Endodermal cell (in vitro differentiated cells): ENCODE results near the gene POLR1D. TPM values are rescaled to one million over a fixed set of nuclear protein-coding genes. Genes with fewer than 3 reads are reported as not detected.
A peak's percentile ranks its signal among the peaks of the same experiment; 100 is the strongest.

Experiments used
- DNase-seq: peaks from one replicate; pipeline ENCODE4 v3.0.0-alpha.2; 2017
- H3K27ac ChIP-seq: 2 replicates; pipeline ENCODE4 v1.5.1; 2013; ENCODE audit warnings: mild to moderate bottlenecking, low read depth, low read length, moderate library complexity
- H3K27me3 ChIP-seq: 2 replicates; pipeline ENCODE4 v1.6.1; 2013; ENCODE audit warnings: mild to moderate bottlenecking, low read length, moderate library complexity; ENCODE audit not compliant: insufficient read depth, control insufficient read depth, poor library complexity, severe bottlenecking
- H3K36me3 ChIP-seq: 2 replicates; pipeline ENCODE4 v1.7.0; 2013; ENCODE audit warnings: mild to moderate bottlenecking, low read length, moderate library complexity; ENCODE audit not compliant: control insufficient read depth, insufficient read depth
- H3K4me1 ChIP-seq: one replicate; pipeline ENCODE4 v1.7.0; 2013; ENCODE audit warnings: low read length; ENCODE audit not compliant: control insufficient read depth, insufficient read depth
- H3K4me3 ChIP-seq: 2 replicates; pipeline ENCODE4 v1.5.1; 2013; ENCODE audit warnings: mild to moderate bottlenecking, low read length, moderate library complexity
- H3K9ac ChIP-seq: 2 replicates; pipeline ENCODE4 v1.6.1; 2013; ENCODE audit warnings: mild to moderate bottlenecking, low read length, moderate library complexity; ENCODE audit not compliant: poor library complexity, severe bottlenecking; ENCODE audit errors: extremely low read depth
- H3K9me3 ChIP-seq: 2 replicates; pipeline ENCODE4 v1.6.1; 2013; ENCODE audit warnings: mild to moderate bottlenecking, low read length, moderate library complexity; ENCODE audit not compliant: control insufficient read depth
- H3K27ac Mint-ChIP-seq: 2 replicates; pipeline ENCODE4 v1.8.0; 2020; ENCODE audit warnings: mixed read lengths
- H3K27me3 Mint-ChIP-seq: 2 replicates; pipeline ENCODE4 v1.8.0; 2021; ENCODE audit warnings: mild to moderate bottlenecking, mixed read lengths; ENCODE audit not compliant: insufficient read depth
- H3K36me3 Mint-ChIP-seq: 2 replicates; pipeline ENCODE4 v1.8.0; 2020; ENCODE audit warnings: low read depth, mixed read lengths
- H3K4me1 Mint-ChIP-seq: 2 replicates; pipeline ENCODE4 v1.8.0; 2020; ENCODE audit warnings: mixed read lengths
- H3K4me3 Mint-ChIP-seq: 2 replicates; pipeline ENCODE4 v1.8.0; 2020; ENCODE audit warnings: mild to moderate bottlenecking, moderate library complexity, mixed read lengths
- H3K9me3 Mint-ChIP-seq: 2 replicates; pipeline ENCODE4 v1.8.0; 2020; ENCODE audit warnings: mild to moderate bottlenecking, mixed read lengths
- WGBS, 2 experiments: methylation state at CpG; one replicate each; pipeline versions ENCODE4 v1.1.5 to v1.1.7; 2013; ENCODE audit warnings: missing lambda C conversion rate in 2 of 2, mixed read lengths in 1 of 2; ENCODE audit not compliant: insufficient coverage in 1 of 2, insufficient read length in 1 of 2; 5-methylcytosine and 5-hydroxymethylcytosine counted together
- long read RNA-seq, 4 experiments: library from polyadenylated mRNA in 2 of 4; library from RNA in 1 of 4; library from capped mRNA in 1 of 4; stranded (forward) in 3 of 4; unstranded in 1 of 4; transcript quantifications; one replicate each; pipeline ENCODE4 v2.0.0, GENCODE V29; 2020 to 2021; ENCODE audit warnings: inconsistent platforms in 1 of 4
- polyA plus RNA-seq, 2 experiments: library from polyadenylated mRNA; stranded (reverse); fragments of 50-300 nt; gene quantifications; one replicate each; pipeline ENCODE4 v1.2.3, GENCODE V29; 2013
- total RNA-seq, 2 donors: library from RNA; stranded (reverse); fragmentation: NEBNext Ultra II Directional in 1 of 2; extraction: Animal tissue kit (Norgen Biotek cat#: 25700) in 1 of 2; gene quantifications; 2 replicates in 1 of 2; 3 replicates in 1 of 2; pipeline ENCODE4 v1.2.1, GENCODE V29; 2021
- TF ChIP-seq, protein P1 (sequence below): fragments of 200-600 bp; sonication (generic); conservative IDR thresholded peaks from 2 replicates; pipeline ENCODE4 v1.5.0; 2021; ENCODE audit warnings: antibody characterized with exemption, mild to moderate bottlenecking

POLR1D gene, protein sequence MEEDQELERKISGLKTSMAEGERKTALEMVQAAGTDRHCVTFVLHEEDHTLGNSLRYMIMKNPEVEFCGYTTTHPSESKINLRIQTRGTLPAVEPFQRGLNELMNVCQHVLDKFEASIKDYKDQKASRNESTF
- total RNA-seq: 100 to 1,000 TPM; 135 to 136 TPM
- polyA plus RNA-seq (2013, experiment 1 of 2): 164 TPM
- 145 TPM for polyA plus RNA-seq (2013, experiment 2 of 2)
- long read RNA-seq, experiment 1, transcript POLR1D-211 (1 exons, 1,634 nt): minor isoform, 12 of 75 reads
- long read RNA-seq, experiment 1, transcript POLR1D-201 (2 exons, 1,166 nt): major isoform, 23 of 75 reads
- long read RNA-seq, experiment 1, transcript POLR1D-203 (3 exons, 2,036 nt): major isoform, 23 of 75 reads
- long read RNA-seq, experiment 1, partial matches to known transcripts: 2 of 75 reads
- long read RNA-seq, experiment 1, other reads (novel, unspliced or antisense): 13 of 75 reads
- long read RNA-seq, experiment 2, transcript POLR1D-203 (3 exons, 2,036 nt): major isoform, 35 of 71 reads
- long read RNA-seq, experiment 2, transcript POLR1D-201 (2 exons, 1,166 nt): minor isoform, 9 of 71 reads
- long read RNA-seq, experiment 2, partial matches to known transcripts: 0 of 71 reads
- long read RNA-seq, experiment 2, other reads (novel, unspliced or antisense): 17 of 71 reads
- long read RNA-seq, experiment 3, transcript POLR1D-201 (2 exons, 1,166 nt): minor isoform, 26 of 125 reads
- long read RNA-seq, experiment 3, transcript POLR1D-203 (3 exons, 2,036 nt): major isoform, 89 of 125 reads
- long read RNA-seq, experiment 3, partial matches to known transcripts: 0 of 125 reads
- long read RNA-seq, experiment 3, other reads (novel, unspliced or antisense): 4 of 125 reads
- long read RNA-seq, experiment 4, transcript POLR1D-203 (3 exons, 2,036 nt): major isoform, 49 of 59 reads
- long read RNA-seq, experiment 4, partial matches to known transcripts: 5 of 59 reads
- long read RNA-seq, experiment 4, other reads (novel, unspliced or antisense): 1 of 59 reads

GRCh38 chr13:27621366-27622101, at the start of gene POLR1D:
TSS of gene POLR1D (plus strand) at chr13:27621892. CDS start at chr13:27621984, 92 bp downstream.
- WGBS, 2 experiments: 0% methylated on average over 25 to 71 of the region's 71 CpGs
- no peaks in the 10 kb centered on the region for H3K9me3 ChIP-seq
- H3K36me3 ChIP-seq: peaks cover 22% of the 10 kb centered on the region
- Mint-ChIP-seq H3K27me3 (no peaks in the 10 kb centered on the region), H3K9me3 (no peaks in the 10 kb centered on the region), H3K4me3 (peak within 1 kb of the TSS; percentile 85), H3K27ac (peak within 1 kb of the TSS; percentile 98), H3K36me3 (peaks cover 24% of the 10 kb centered on the region), H3K4me1 (peaks cover 51% of the 10 kb centered on the region)
- no peaks in the 10 kb centered on the region for H3K27me3 ChIP-seq
- H3K4me3 ChIP-seq: peak within 1 kb of the TSS; percentile 90
- peaks cover 17% of the 10 kb centered on the region for H3K4me1 ChIP-seq
- TF ChIP-seq, protein P1, sequence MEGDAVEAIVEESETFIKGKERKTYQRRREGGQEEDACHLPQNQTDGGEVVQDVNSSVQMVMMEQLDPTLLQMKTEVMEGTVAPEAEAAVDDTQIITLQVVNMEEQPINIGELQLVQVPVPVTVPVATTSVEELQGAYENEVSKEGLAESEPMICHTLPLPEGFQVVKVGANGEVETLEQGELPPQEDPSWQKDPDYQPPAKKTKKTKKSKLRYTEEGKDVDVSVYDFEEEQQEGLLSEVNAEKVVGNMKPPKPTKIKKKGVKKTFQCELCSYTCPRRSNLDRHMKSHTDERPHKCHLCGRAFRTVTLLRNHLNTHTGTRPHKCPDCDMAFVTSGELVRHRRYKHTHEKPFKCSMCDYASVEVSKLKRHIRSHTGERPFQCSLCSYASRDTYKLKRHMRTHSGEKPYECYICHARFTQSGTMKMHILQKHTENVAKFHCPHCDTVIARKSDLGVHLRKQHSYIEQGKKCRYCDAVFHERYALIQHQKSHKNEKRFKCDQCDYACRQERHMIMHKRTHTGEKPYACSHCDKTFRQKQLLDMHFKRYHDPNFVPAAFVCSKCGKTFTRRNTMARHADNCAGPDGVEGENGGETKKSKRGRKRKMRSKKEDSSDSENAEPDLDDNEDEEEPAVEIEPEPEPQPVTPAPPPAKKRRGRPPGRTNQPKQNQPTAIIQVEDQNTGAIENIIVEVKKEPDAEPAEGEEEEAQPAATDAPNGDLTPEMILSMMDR: no peak
- H3K27ac ChIP-seq: peak within 1 kb of the TSS; percentile 79
- H3K9ac ChIP-seq: peak within 1 kb of the TSS; percentile 85
- peak; percentile 93 for DNase-seq

GRCh38 chr13:27572234-27572901, 49.3 kb upstream of the POLR1D start:
- no peaks in the 10 kb centered on the region for H3K27me3 ChIP-seq
- peaks cover 20% of the 10 kb centered on the region for H3K36me3 Mint-ChIP-seq
- no peak overlapping the region for H3K27ac Mint-ChIP-seq
- H3K9ac ChIP-seq: no peak overlapping the region
- H3K36me3 ChIP-seq: peaks cover 17% of the 10 kb centered on the region
- H3K27me3 Mint-ChIP-seq: no peaks in the 10 kb centered on the region
- no peak for DNase-seq
- H3K9me3 Mint-ChIP-seq: no peaks in the 10 kb centered on the region
- H3K4me1 ChIP-seq: no peaks in the 10 kb centered on the region
- peaks cover 9% of the 10 kb centered on the region for H3K4me1 Mint-ChIP-seq
- no peak overlapping the region for H3K27ac ChIP-seq
- no peak overlapping the region for H3K4me3 Mint-ChIP-seq
- TF ChIP-seq, protein P1: no peak
- H3K9me3 ChIP-seq: peaks cover 7% of the 10 kb centered on the region
- H3K4me3 ChIP-seq: no peak overlapping the region
